Measurements from ENCODE around the gene FUBP1. TPM values are rescaled to one million over a fixed set of nuclear protein-coding genes. Genes with fewer than 3 reads are reported as not detected.

Gene FUBP1
- total RNA-seq, 1 donor from 2014 or later: 88.8 TPM

- Histone ChIP-seq H3K4me3 (no peak overlapping the region), H3K36me3 (peaks cover 54% of the 10 kb centered on the region), H3K27ac (no peak overlapping the region), H3K9me3 (no peaks in the 10 kb centered on the region), H3K4me1 (no peaks in the 10 kb centered on the region), H3K27me3 (no peaks in the 10 kb centered on the region)
- no peak for ATAC-seq
- intact Hi-C loops (cut with DNase I): no loop called here
- TF ChIP-seq, protein P1, sequence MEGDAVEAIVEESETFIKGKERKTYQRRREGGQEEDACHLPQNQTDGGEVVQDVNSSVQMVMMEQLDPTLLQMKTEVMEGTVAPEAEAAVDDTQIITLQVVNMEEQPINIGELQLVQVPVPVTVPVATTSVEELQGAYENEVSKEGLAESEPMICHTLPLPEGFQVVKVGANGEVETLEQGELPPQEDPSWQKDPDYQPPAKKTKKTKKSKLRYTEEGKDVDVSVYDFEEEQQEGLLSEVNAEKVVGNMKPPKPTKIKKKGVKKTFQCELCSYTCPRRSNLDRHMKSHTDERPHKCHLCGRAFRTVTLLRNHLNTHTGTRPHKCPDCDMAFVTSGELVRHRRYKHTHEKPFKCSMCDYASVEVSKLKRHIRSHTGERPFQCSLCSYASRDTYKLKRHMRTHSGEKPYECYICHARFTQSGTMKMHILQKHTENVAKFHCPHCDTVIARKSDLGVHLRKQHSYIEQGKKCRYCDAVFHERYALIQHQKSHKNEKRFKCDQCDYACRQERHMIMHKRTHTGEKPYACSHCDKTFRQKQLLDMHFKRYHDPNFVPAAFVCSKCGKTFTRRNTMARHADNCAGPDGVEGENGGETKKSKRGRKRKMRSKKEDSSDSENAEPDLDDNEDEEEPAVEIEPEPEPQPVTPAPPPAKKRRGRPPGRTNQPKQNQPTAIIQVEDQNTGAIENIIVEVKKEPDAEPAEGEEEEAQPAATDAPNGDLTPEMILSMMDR (IDR thresholded peaks at IDR 0.05): no peak
- DNase-seq: no peak
Measured at GRCh38 chr1:77940921-77941570, 37.8 kb downstream of the FUBP1 start.

DNA sequence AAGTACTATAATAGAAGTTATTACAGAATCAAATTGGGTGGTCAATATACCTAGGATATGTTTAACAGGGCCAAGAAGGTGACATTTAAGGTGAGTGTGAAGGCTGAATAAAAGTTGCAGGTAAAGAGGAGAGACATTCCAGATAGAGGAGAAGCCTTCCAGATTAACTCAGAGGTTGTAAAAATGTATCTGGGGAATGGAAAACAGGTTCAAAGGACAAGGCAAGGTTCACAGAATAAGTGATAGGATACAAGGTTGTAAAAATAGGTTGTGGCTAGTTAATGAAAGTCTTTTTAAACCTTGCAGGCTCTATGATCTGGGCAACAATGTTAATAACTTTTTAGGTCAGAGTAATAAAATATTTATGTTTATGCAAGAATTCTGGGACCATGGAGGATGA, 40.2 kb downstream of the FUBP1 start:
- intact Hi-C loops (cut with DNase I): no loop called here
- TF ChIP-seq, protein P1 (IDR thresholded peaks at IDR 0.05): no peak
- Histone ChIP-seq H3K4me3 (no peak overlapping the region), H3K27ac (no peak overlapping the region), H3K4me1 (no peaks in the 10 kb centered on the region), H3K9me3 (no peaks in the 10 kb centered on the region), H3K27me3 (no peaks in the 10 kb centered on the region), H3K36me3 (peaks cover 36% of the 10 kb centered on the region)
- DNase-seq (no peak), ATAC-seq (no peak)

- no peak for DNase-seq
- ATAC-seq: no peak
- Histone ChIP-seq H3K36me3 (peaks cover 33% of the 10 kb centered on the region), H3K27me3 (no peaks in the 10 kb centered on the region), H3K9me3 (no peaks in the 10 kb centered on the region), H3K4me1 (no peaks in the 10 kb centered on the region), H3K4me3 (no peak overlapping the region), H3K27ac (no peak overlapping the region)
- intact Hi-C loops (cut with DNase I): no loop called here
- TF ChIP-seq, protein P1 (IDR thresholded peaks at IDR 0.05): no peak
Measured at GRCh38 chr1:77929806-77930205, 49.1 kb downstream of the FUBP1 start.

DNA sequence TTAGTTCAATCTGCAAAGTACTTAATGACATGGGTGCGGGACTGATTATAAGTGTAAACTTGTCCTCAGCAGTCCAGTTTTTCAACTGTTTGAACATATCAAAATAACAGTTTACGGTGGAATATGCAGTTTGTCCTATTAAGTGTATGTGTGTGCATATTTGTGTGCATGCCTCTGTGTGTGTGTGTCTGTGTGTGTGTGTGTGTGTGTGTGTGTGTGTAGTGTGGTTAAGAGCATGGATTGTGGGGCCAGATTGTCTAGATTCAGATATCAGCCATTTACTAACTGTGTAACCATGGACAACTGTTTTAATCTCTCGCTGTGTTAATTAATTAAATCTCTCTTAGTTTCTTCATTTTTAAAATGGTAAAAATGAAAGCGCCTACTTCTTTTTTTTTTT, 51.5 kb downstream of the FUBP1 start:
- H3K36me3 ChIP-seq: peaks cover 27% of the 10 kb centered on the region
- DNase-seq: no peak
- TF ChIP-seq, protein P1 (IDR thresholded peaks at IDR 0.05): no peak
- no peaks in the 10 kb centered on the region for H3K27me3 ChIP-seq
- H3K27ac ChIP-seq: no peak overlapping the region
- no peaks in the 10 kb centered on the region for H3K4me1 ChIP-seq
- no peak for ATAC-seq
- intact Hi-C loops (cut with DNase I): no loop called here
- no peaks in the 10 kb centered on the region for H3K9me3 ChIP-seq
- H3K4me3 ChIP-seq: no peak overlapping the region

GRCh38 chr1:77926561-77927357, 52.1 kb downstream of the FUBP1 start:
- H3K4me1 ChIP-seq: no peaks in the 10 kb centered on the region
- H3K36me3 ChIP-seq: peaks cover 27% of the 10 kb centered on the region
- intact Hi-C loops (cut with DNase I): no loop called here
- DNase-seq (no peak), ATAC-seq (no peak)
- TF ChIP-seq, protein P1 (IDR thresholded peaks at IDR 0.05): no peak
- peak overlapping the region; percentile 21 for H3K4me3 ChIP-seq
- H3K9me3 ChIP-seq: no peaks in the 10 kb centered on the region
- no peaks in the 10 kb centered on the region for H3K27me3 ChIP-seq
- H3K27ac ChIP-seq: no peak overlapping the region

Data from upper lobe of right lung (tissue), 1 donor.